Fibroblast of skin of right biceps (primary cell): Measurements from ENCODE around the gene BMPR1B.
"Not testable (repeated sequence)": the region's sequence is repeated elsewhere in the genome, so short reads cannot be mapped to it uniquely, and the experiment has no call there.

Experiments
- DNase-seq: peaks from one replicate; pipeline ENCODE4 v3.0.0-alpha.2; 2013

BMPR1B gene

DNA sequence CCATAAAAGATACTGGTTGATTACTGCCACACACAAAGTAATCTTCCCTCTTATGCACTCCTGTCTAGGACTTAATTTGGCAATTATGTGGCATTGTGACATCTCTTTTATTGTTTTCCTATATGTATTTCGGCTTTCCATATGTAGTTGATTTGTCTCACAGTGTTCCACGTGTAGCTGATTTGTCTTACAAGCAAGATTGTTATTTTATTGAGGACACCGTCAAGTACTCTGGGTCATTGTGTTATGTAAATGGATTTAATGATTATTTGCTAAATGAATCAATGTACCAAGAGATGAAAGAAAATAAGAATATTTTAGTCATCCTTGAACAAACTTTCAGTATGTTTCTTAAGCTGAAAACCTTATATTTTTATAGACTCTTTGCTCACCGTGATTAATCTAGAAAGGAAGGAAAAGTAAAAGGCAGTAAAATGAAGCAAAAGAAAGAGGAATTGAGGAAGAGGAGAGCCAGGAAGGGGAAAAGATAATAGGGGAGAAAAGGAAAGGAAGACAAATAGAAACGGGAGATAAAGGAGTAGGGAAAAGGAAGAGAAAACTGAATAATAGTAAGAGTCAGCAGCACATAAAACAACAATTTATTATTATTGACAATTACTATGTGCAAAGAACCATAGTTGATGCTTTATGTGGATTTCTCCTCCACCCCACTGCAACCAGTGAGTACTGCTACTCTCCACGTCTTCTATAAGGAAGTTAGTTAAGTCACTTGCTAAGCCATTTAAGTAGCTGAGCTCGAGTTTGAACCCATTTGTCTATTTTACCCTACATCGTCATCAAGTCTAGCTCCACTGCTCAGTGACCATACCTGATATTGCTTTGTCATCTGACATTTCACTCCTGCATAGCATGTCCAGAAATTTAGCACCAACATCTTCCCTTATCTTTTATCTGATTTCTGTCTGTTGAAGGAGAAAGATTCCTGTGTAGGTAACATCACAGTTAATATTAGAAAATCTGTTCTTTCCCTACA, 336.5 kb downstream of the BMPR1B start:
- no peak for DNase-seq

DNA sequence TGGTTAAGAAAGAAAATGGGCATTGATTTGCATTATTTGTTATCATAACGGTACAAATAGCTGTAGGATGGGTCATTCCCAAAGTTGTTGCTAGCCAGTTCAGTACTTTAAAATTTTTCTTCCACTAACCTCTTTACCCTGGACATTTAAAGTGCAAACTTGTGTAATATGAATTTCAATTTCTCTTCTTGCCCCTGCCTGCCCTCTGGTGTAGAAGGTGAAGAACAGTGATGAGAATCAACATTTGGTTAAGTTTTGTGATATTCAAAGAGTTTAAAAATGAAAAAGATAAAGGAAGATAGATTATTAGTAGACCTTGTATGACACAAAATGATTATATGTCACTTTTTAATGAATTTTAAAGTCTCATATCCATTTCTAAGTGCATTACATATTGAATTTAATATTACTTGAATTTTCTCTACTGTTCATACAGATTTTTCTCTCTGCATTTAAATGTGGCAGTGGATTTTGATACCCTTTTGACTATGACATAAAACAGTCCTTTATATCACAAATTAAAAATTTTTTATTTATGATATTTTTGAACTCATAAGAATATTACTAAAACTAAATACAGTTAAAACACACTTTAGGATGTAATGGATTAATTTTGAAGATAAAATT, 337.7 kb downstream of the BMPR1B start:
- peak; percentile 68 for DNase-seq

DNA sequence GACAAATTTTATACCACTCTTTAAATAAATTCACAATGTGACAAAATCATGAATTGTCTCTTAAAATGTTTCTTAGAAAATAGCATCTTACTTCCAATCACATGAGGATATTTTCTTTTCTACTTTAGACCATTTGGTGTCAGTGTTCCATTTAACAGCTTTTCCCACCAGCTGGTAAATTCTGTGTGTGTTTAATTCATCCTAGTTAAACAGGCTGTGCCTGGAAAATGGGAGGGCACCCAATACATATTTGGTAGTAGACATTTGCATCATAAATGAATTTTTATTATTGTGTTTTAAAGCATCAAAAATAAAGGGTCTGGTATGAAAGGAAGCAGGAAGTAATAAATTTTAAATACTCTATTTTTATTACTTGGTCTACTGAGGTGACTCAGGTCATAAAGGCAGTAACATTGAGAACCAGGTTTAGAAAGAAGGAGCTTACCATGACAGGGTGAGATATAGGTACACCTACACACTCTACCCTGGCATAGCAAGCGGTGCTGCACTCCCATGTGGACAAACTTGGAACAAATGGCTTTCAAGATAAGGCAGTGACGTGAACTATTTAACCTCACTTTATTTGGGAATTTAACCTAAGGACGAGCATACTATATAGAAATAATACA, 344.5 kb downstream of the BMPR1B start:
- DNase-seq = peak; percentile 3

DNA sequence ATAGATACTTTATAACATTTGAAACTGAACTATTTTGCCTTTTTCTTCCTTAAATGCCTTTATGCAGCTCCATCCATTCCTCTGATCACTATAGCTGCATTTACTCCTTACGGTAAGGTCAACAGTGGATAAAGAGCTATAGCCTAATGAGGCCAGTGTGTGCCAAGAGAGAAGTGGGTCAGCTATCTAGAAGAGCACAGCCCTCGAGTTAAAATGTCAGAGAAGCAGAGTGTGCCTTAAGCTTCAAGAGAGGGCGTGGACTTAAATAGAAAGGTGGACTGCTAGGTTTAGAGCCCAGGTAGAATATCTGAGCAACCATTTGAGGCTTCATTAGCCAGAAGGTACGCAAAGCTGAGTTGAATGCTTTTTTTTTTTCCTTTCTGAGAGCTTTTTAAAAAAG, 347.4 kb downstream of the BMPR1B start:
- DNase-seq = no peak

DNA sequence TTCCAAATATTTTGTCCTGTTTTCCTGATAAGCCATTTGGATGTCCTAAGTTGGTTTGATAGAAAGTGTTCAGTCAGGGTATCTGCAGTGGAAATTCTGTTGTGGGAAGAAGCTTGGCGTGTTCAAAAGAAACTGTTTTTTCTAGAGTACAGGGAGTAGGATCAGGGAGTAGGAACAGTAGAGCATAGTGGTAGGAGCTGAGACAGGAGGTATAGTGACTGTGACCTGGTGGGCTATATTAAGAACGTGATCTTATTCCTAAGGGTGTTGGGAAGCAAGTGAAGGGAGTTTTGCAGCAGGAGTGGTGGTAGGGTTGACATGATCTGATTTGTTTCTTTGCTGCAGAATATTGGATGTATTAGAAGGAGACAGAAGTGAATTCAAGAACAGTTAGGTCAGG, 348.2 kb downstream of the BMPR1B start:
- no peak for DNase-seq

DNA sequence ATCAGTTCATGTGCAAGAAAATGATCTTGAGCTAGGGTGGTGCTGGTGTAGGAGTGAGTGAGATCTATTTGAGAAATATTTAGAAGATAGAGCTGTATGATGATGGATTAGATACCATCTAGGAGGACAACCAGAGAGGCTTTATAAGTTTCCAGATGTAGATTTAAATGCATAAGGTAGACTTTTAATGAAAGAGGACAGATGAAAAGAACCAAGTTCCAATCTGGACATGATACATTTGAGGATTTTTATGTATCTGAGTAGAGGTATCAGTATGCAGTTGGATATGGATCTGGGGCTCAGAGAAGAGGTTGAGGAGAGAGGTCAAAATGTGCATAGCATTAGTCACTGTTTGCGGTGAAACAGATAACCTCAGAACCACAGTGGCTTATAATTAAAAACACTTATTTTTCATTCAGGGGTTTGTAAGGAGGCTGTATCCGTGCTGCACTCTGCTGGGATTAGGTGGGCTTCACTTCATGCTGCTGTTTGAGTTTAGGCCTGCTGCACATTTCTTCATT, 348.7 kb downstream of the BMPR1B start:
- DNase-seq = peak; percentile 85

DNA sequence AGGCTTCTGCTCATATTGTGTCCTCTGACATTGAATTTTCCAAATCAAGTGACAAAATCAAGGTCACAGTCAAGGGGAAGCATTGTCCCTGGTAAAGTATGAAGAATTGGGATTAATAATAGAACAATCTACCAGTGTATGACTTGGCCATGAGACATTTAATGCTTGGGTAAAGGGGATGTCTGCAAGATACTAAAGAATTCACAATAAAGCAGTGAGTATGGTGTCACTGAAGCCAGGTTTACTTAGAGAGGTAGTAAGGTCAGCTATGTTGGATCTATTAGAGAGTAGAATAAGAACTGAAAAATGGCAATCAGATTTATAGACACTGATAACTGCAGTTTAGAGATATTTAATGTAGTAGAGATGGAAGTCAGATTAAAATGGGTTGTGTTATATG, 349.2 kb downstream of the BMPR1B start:
- peak; percentile 42 for DNase-seq

DNA sequence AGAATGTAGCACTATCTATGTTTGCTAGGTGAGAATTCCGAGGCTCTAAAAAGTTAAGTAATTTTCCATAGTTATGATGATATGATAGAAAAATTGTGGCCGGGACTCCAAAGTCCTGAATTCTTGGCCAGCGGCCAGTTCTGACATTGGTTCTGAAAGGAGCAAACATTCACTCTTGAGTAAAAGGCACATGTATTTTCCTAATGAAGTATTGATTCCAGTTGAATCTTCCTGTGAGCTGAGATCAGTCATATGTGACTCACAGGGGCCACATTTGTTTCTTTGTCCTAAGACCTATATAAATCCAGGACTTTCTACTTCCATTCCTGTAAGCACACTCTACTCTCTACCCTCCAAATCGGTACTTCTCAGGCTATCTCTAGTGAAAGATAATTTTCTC, 349.9 kb downstream of the BMPR1B start:
- DNase-seq = peak; percentile 85

DNA sequence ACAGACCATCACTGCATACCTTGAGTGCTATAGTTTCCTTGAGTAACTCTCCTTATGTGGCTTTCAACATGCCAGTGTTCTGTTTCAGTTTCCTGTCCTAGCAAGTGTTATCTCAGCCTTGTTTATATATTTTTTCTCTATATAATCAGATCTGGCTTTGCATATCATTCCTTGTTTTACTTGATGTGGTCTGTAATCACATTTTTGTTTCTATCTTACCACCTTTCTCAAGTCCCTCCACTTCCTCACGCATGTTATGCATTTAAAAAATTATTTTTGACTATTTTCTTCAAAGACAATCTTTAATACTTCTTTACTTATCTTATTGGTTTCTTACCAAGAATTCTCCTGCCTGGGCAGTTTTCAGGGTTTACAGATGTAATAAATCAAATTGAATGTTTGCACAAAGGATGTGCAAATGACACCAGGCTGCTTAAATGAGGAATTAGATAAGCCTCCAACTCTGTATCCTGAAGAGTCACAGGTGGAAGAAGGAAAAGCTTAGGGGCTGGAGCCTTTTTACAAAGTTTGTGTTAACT, 351.2 kb downstream of the BMPR1B start:
- DNase-seq = peak; percentile 40

DNA sequence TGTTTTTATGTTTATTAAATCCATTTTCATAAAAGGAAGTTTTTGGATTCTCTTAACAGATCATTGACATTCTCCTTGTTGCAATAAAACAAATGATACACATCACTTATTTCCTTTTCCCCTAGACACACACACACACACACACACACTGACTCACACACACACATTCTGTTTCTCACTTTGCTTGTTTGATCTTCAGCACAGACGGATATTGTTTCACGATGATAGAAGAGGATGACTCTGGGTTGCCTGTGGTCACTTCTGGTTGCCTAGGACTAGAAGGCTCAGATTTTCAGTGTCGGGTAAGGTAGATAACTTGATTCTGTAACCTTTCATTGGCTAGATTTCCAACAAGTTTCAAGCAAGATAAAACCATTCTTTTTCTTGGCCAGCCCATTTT, 356.8 kb downstream of the BMPR1B start:
- peak; percentile 23 for DNase-seq

DNA sequence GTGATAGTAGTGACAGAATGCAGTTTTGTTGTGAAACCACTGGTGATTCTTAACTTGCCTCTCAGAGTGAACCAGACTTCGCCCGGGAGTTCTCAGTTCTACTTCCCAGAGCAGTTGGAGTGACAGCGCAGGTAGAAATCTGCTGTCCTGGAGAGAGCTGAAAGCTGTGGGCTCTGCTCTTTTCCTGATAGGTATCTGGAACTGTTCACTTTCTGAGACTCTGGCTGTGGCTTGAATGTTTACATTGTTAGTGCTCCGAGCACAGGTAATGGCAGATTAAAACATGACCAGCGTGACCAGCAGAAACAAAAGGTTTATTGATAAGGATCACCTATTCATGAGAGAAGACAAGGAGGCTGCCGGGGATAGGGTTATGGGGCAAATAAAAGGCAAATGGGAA, 360.7 kb downstream of the BMPR1B start:
- no peak for DNase-seq

DNA sequence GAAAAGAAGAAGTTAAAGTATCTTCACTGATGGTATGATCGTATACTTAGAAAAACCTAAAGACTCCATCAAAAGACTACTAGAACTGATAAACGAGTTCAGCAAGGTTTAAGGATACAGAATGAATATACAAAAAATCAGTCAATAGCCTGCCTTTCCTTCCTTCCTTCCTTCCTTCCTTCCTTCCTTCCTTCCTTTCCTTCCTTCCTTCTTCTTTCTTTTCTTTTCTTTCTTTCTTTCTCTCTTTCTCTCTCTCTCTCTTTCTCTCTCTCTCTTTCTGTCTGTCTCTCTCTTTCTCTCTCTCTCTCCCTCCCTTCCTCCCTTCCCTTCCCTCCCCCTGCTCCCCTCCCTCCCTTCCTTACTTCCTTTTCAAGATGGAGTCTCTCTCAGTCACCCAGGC, 362.7 kb downstream of the BMPR1B start:
- no peak for DNase-seq

DNA sequence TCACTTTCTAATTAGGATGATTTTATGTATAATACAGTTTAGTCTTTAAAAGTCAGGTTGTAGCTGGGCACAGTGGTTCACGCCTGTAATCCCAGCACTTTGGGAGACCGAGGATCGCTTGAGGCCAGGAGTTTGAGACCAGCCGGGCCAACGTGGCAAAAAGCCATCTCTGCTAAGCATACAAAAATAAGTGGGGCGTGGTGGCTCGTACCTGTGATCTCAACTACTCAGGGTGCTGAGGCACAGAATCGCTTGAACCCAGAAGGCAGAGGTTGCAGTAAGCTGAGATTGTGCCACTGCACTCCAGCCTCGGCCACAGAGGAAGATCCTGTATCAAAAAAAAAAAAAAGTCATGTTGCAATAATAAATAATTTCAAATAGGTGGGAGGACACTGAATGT, 364.2 kb downstream of the BMPR1B start:
- no peak for DNase-seq

DNA sequence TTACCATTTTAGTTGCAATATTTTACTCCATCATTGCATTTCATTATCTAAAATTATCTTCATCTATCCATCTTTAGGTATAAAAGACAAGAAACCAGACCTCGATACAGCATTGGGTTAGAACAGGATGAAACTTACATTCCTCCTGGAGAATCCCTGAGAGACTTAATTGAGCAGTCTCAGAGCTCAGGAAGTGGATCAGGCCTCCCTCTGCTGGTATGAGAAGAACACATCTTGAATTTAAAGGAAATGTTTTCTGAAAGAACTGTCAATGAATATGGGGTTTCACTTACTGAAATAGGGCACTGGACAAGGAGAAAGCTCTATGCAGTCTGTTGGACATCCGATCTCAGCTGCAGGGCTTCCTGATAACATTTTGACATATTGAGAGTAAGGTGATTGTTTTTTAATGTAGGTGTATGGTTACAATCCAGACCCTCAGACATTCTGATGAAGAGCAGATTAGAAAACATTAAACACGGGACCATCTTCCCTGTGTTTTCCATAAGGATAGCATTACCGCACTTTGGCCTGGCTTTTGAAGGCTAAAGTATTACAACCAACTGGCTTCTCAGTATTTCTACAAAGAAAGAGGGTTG, 367.2 kb downstream of the BMPR1B start:
- peak; percentile 75 for DNase-seq

DNA sequence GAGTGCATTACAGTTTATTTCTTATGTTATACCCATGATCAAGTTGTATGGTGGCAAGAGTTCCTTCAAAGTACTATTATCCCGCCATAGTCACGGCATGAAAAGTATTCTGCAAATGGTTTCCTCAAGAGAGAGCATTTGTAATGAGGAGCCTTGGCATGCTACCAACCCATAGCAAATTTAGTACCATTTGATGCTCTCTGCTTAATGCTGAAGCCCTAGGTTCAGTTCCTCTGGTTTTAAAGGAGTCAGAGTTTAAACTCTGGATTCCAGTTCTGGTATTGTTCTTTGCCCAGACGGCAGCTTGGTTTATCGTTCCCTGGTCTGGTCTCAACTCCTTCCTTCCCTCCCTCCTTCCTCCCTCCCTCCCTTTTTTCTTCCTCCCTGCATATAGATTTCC, 371.3 kb downstream of the BMPR1B start:
- DNase-seq = peak; percentile 41

DNA sequence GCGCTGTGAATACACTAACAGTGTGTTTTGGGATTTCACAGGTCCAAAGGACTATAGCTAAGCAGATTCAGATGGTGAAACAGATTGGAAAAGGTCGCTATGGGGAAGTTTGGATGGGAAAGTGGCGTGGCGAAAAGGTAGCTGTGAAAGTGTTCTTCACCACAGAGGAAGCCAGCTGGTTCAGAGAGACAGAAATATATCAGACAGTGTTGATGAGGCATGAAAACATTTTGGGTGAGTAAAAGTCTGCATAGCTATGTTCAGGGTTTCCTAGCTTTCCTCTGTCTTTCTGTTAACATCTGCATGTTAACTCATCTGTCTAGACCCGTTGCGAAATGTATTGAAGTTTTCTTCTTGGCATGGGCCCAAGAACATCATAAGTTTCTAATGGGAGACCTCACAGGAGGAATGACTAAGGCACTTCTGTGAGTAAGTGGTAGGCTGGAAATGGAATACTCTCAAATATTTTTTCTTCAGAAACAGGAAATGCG, 372.1 kb downstream of the BMPR1B start:
- DNase-seq = peak; percentile 100

DNA sequence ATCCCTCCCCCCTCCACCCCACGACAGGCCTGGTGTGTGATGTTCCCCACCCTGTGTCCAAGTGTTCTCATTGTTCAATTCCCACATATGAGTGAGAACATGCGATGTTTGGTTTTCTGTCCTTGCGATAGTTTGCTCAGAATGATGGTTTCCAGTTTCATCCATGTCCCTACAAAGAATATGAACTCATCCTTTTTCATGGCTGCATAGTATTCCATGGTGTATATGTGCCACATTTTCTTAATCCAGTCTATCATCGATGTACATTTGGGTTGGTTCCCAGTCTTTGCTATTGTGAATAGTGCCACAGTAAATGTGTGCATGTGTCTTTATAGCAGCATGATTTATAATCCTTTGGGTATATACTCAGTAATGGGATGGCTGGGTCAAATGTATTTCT, 376.3 kb downstream of the BMPR1B start:
- not testable (repeated sequence) for DNase-seq

DNA sequence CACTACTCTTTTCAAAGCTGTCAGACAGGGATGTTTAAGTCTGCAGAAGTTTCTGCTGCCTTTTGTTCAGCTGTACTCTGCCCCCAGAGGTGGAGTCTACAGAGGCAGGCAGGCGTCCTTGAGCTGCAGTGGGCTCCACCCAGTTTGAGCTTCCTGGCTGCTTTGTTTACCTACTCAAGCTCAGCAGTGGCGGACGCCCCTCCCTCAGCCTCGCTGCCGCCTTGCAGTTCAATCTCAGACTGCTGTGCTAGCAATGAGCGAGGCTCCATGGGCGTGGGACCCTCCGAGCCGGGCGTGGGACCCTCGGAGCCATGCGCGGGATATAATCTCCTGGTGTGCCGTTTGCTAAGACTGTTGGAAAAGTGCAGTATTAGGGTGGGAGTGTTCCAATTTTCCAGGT, 381.7 kb downstream of the BMPR1B start:
- not testable (repeated sequence) for DNase-seq

DNA sequence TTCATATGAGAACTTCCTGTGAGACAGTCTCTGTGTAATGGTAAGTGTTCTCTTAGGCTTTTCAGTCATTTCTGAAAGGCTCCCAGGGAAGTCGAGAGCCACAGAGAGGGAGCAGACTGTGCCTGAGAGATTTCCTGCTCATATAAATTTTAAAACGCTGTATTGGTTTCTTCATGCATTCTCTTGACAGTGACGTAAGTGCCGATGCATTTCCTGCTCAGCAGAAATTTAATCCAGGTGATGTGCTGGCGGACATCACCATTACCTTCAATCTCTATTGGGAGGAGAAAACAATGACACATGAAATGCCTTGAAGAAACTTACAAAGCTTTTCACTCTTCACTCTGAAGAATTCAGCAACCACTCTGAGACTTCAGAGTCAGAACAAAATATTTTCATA, 383.6 kb downstream of the BMPR1B start:
- DNase-seq = peak; percentile 75

DNA sequence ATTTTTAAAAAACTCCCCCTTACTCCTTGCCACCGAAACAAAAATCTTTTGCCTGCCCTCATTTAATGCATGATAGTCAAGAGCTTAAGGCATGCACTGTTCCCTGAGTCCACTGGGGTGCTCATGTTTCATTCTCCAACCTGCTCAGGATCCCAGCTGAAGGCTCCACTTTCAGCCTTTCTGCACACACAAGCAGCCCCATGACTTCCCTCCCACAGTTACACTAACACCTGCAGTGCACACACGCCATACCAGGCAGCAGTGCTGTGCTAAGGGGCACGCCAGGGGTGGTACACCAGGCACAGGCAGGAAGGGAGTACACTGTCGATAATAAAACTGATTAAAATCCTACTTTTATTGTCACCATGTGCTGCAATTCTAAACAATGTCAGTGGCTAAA, 385.2 kb downstream of the BMPR1B start:
- no peak for DNase-seq

DNA sequence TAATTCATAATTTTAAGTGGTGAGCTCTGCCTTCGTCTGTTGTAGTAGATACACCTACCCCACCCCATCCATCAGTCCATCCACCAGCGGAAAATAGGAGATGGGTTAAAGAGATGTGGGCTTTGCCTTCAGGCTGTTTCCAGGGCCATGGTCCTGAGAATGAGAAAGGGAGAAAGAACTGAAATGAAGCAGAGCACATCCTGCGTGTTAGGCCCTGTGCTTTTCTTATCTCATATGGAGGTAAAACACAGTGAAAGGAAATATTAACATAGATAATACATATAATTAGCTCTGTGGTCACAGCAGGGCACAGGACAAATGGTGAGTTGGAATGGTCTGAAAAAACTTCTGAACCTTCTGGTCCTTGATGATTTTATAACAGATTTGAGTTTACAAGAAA, 393.5 kb downstream of the BMPR1B start:
- no peak for DNase-seq

DNA sequence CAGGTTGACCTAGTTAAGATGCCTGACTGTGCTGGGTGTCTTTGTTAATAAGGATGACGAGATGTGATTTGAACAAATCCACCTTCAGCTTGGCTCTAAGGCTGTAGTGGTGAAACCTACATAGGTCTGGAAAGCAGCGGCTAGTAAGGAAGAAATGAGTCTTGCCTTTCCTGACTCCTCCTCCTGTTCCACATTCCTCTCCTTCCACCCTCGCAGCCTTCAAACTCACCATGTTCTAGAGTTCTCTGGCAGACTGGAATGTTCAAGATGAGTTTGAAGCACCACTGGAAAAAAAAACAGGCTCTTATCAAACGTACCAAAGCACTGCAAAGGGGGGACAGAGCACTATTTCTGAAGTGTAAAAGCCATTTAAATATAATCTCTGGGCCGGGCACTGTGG, 395.4 kb downstream of the BMPR1B start:
- DNase-seq = peak; percentile 12
